Erythroblast (primary cell): ENCODE measurements around the gene NOXA1.

ENCODE experiments used
- GATA1 ChIP-seq: IDR thresholded peaks from 2 replicates; pipeline ENCODE4 v1.6.1; 2011; ENCODE audit warnings: low read depth, mild to moderate bottlenecking, control low read depth, low read length, moderate library complexity
- POLR2A ChIP-seq: IDR thresholded peaks from 2 replicates; pipeline ENCODE4 v1.6.1; 2011; ENCODE audit warnings: mild to moderate bottlenecking, low read length

DNA sequence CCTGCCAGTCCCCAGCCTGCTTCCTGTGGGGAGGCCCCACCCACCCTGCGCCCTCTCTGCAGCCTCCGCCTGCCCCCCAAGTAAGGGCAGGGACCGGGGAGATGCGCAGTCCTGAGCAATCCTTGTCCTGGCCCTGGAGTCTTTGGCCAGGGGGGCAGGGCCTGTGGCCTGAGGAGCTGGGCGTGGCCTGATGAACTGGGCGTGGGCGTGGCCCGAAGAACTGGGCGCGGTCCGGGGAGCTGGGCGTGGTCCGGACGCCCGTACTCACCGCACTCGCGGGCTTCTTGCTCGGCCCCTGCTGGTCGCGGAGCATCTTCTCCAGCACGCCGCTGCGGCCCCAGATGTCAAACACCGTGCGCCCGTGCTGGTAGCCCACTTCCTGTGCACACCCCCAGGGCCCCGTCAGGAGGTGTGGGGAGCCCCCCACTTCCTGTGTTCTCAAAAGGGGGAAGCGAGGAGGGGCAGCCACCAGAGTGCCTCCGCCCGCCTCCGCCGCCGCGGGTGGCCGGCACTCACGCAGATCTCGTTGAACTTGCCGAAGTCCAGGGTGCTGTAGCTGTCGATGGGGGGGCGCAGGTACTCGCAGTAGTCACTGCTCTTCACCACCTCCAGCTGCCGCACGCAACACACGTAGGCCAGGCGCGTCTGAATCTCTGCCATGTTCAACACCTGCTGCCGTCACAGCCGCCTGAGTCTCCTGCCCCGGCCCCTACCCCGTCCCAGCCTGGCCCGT is 38.6 kb downstream of the NOXA1 start:
- TF ChIP-seq POLR2A: no peak
- TF ChIP-seq GATA1: no peak
